KMS-11 (cell line): ENCODE data around the gene UBE2O.

Experiments used
- H2AFZ ChIP-seq: fragments of 200-600 bp; sonication (generic); 2 replicates; pipeline ENCODE4 v1.6.1; 2016; ENCODE audit warnings: antibody characterized with exemption, mixed run types, low read depth
- H3K27ac ChIP-seq: fragments of 200-600 bp; sonication (generic); 2 replicates; pipeline ENCODE4 v1.6.1; 2016; ENCODE audit warnings: mild to moderate bottlenecking, mixed run types
- H3K27me3 ChIP-seq: fragments of 200-600 bp; sonication (generic); 2 replicates; pipeline ENCODE4 v1.6.1; 2017; ENCODE audit warnings: mild to moderate bottlenecking, low read depth, mixed run types, moderate library complexity; ENCODE audit not compliant: insufficient read depth
- H3K36me3 ChIP-seq: fragments of 200-600 bp; sonication (generic); 2 replicates; pipeline ENCODE4 v1.6.1; 2017; ENCODE audit warnings: mild to moderate bottlenecking, mixed run types; ENCODE audit not compliant: insufficient read depth
- H3K4me1 ChIP-seq: fragments of 200-600 bp; sonication (generic); 2 replicates; pipeline ENCODE4 v1.6.1; 2016; ENCODE audit warnings: mild to moderate bottlenecking, low read depth, mixed run types; ENCODE audit not compliant: poor library complexity, severe bottlenecking
- H3K4me2 ChIP-seq: fragments of 200-600 bp; sonication (generic); 2 replicates; pipeline ENCODE4 v1.7.0; 2016; ENCODE audit warnings: mild to moderate bottlenecking, mixed run types
- H3K4me3 ChIP-seq: fragments of 200-600 bp; sonication (generic); IDR thresholded peaks from 2 replicates; pipeline ENCODE4 v1.6.1; 2017; ENCODE audit warnings: low read depth, low read length, mixed read lengths; ENCODE audit not compliant: insufficient read depth
- H3K79me2 ChIP-seq: fragments of 200-600 bp; sonication (generic); 2 replicates; pipeline ENCODE4 v1.6.1; 2016; ENCODE audit warnings: low read depth, mixed run types; ENCODE audit not compliant: insufficient read depth
- H3K9ac ChIP-seq: fragments of 200-600 bp; sonication (generic); 2 replicates; pipeline ENCODE4 v1.6.1; 2016; ENCODE audit warnings: mild to moderate bottlenecking, mixed run types
- H4K20me1 ChIP-seq: fragments of 200-600 bp; sonication (generic); 2 replicates; pipeline ENCODE4 v1.6.1; 2016; ENCODE audit warnings: mild to moderate bottlenecking, mixed run types; ENCODE audit not compliant: insufficient read depth
- CTCF ChIP-seq: fragments of 200-600 bp; sonication (generic); conservative IDR thresholded peaks from 2 replicates; pipeline ENCODE4 v1.6.1; 2017; ENCODE audit warnings: low read depth, mild to moderate bottlenecking, antibody characterized with exemption, low read length, moderate library complexity, mixed read lengths

UBE2O gene

DNA sequence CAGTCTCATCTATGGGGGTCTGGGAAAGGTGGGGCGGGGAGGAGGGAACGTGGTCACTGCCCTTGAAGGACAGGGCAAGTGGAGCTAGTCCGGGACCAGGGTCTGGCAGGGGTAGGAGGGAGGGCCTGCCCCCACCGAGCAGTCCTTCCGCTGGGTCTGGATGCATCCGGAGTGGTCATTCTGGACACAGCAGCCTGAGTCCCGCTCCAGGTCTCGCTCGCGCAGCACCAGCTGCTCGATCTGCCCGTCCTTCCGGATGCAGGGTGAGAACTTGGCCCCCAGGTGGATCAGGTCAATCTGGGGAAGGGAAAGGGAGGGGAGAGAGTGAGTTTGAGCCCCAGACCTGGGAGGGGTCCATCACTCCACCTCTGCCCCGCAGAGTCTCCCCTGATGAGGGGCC lies 21.3 kb upstream of the UBE2O start:
- H3K27ac ChIP-seq, result no peak overlapping the region
- TF ChIP-seq CTCF, result no peak
- no peak overlapping the region for H3K9ac ChIP-seq
- no peaks in the 10 kb centered on the region for H3K79me2 ChIP-seq
- no peak overlapping the region for H3K4me3 ChIP-seq
- H3K36me3 ChIP-seq, result no peaks in the 10 kb centered on the region
- no peaks in the 10 kb centered on the region for H3K27me3 ChIP-seq
- H3K4me2 ChIP-seq, result no peak overlapping the region
- H4K20me1 ChIP-seq, result no peaks in the 10 kb centered on the region
- no peak overlapping the region for H2AFZ ChIP-seq
- no peaks in the 10 kb centered on the region for H3K4me1 ChIP-seq

DNA sequence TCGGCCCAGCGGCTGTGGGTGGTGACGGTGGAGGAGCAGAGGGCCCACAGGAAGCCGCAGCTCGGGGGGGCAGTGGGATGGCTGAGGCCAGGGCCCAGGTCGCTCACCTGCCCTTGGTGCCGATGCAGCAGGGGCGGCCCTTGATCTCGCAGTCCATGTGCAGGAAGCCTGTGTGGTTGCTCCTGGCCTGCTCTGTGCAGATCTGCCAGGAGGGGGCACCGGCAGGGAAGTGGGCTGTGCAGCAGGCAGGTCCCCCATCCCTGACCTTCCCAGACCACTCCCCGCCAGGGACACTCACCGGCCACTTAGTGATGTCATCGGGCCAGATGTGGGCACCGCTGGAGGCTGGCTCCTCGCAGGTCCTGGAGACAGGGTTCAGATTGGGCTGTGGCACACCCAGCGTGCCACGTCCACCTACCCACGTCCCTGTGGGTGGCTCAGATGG lies 20.6 kb upstream of the UBE2O start:
- Histone ChIP-seq H3K79me2 (no peaks in the 10 kb centered on the region), H3K4me1 (no peaks in the 10 kb centered on the region), H3K4me2 (no peak overlapping the region), H3K36me3 (no peaks in the 10 kb centered on the region), H3K9ac (no peak overlapping the region), H3K4me3 (no peak overlapping the region), H4K20me1 (no peaks in the 10 kb centered on the region), H2AFZ (no peak overlapping the region), H3K27me3 (no peaks in the 10 kb centered on the region), H3K27ac (no peak overlapping the region)
- TF ChIP-seq CTCF, result peak; percentile 61

DNA sequence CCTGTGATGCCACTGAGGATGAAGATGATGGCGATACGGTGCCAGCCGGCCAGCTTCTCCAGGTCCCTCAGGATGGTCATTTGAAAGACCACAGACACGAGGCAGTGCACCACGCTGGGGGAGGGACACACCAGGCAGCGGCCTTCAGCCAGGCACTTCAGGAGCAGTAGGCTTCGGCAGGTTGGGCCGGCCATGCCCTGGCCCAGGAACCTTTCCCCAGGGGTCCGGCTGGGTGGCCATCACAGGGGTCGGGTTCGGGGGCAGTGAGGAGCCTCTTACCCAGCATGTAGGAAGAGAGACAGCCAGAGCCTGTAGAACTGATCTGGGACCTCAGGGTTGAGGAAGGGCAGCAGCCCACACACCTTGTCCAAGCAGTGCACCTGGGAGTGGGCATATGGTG lies 19.8 kb upstream of the UBE2O start:
- Histone ChIP-seq H3K79me2 (no peaks in the 10 kb centered on the region), H3K27me3 (no peaks in the 10 kb centered on the region), H3K27ac (no peak overlapping the region), H3K4me2 (no peak overlapping the region), H2AFZ (no peak overlapping the region), H3K4me3 (no peak overlapping the region), H3K9ac (no peak overlapping the region), H4K20me1 (no peaks in the 10 kb centered on the region), H3K4me1 (no peaks in the 10 kb centered on the region), H3K36me3 (no peaks in the 10 kb centered on the region)
- no peak for TF ChIP-seq CTCF

DNA sequence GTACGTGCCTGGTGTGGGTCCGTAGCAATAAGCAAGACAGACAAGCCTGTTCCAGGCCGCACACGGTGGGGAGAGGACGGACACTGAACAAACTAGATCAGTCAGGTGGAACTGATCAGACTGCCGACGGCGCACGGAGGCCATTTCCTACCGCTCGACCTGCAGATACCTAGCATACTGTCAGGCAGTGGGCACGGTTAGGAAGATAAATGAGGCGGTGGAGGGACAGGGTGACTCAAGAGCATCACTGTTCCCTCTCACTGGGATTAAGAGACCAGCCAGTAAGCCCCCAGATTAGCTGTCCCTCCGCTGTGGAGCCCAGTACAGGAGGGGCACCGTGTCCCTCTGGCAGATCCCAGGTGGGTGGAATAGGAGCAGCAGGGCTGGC lies 19.3 kb upstream of the UBE2O start:
- no peaks in the 10 kb centered on the region for H3K79me2 ChIP-seq
- no peak overlapping the region for H3K9ac ChIP-seq
- no peak overlapping the region for H3K4me3 ChIP-seq
- no peak overlapping the region for H3K27ac ChIP-seq
- no peaks in the 10 kb centered on the region for H3K36me3 ChIP-seq
- no peaks in the 10 kb centered on the region for H3K4me1 ChIP-seq
- no peak overlapping the region for H2AFZ ChIP-seq
- no peak for TF ChIP-seq CTCF
- no peaks in the 10 kb centered on the region for H4K20me1 ChIP-seq
- no peak overlapping the region for H3K4me2 ChIP-seq
- H3K27me3 ChIP-seq, result no peaks in the 10 kb centered on the region
